HCT116 (cell line): Measurements from ENCODE around the gene SERPINI2. TPM values are rescaled to one million over a fixed set of nuclear protein-coding genes. Genes with fewer than 3 reads are reported as not detected.

ENCODE experiments used
- ATAC-seq: fragments of 200-7000 bp; cut with Tn5 transposase; 2 replicates; pipeline ENCODE4 v1.9.1; 2020; ENCODE audit warnings: mild to moderate bottlenecking, moderate library complexity
- BruUV-seq: library from RNA; stranded (reverse); fragments of 400-500 nt; replicated peaks from 2 replicates; lab custom pipeline; 2021; lab: Mats Ljungman, UMichigan
- CTCF ChIA-PET: fragments of 300-600 bp; sonication (Branson Sonifier 250); formaldehyde crosslinking; loops from one replicate; lab custom pipeline; 2021; ENCODE audit warnings: antibody characterized with exemption; lab: Charles Lee
- POLR2A ChIA-PET: fragments of 300-600, 350-600 bp; sonication (Branson Sonifier 250); formaldehyde crosslinking; loops from one replicate; lab custom pipeline; 2021; ENCODE audit warnings: antibody characterized with exemption; lab: Charles Lee
- RAD21 ChIA-PET, 2 experiments: fragments of 300-600 bp; sonication (Branson Sonifier 250); formaldehyde crosslinking; loops; one replicate each; lab custom pipeline; 2023; ENCODE audit warnings: low total read pairs in 2 of 2; ENCODE audit not compliant: uncharacterized antibody in 2 of 2, unreplicated experiment in 2 of 2, low non-redundant PET in 1 of 2; lab: Charles Lee
- DNase-seq: peaks from one replicate; pipeline ENCODE4 v3.0.0-alpha.2; 2010; ENCODE audit warnings: low read depth, low spot score
- H2AFZ ChIP-seq: fragments of 200-600 bp; shearing (Covaris generic), sonication (generic); 2 replicates; pipeline ENCODE4 v1.6.1; 2017; ENCODE audit warnings: low read depth, mixed run types, mixed read lengths, antibody characterized with exemption, low read length; ENCODE audit not compliant: poor library complexity, severe bottlenecking
- H3K27ac ChIP-seq: 2 replicates; pipeline ENCODE4 v1.5.1; 2012; ENCODE audit warnings: low read depth, low read length
- H3K27me3 ChIP-seq: fragments of 200-600 bp; sonication (generic); 2 replicates; pipeline ENCODE4 v1.6.1; 2016; ENCODE audit warnings: mixed run types, low read length, mixed read lengths; ENCODE audit not compliant: insufficient read depth
- H3K36me3 ChIP-seq, 2 experiments: fragments of 200-500 bp in 1 of 2; fragments of 200-600 bp in 1 of 2; sonication (Bioruptor generic) in 1 of 2; sonication (generic) in 1 of 2; 2 replicates each; pipeline versions ENCODE4 v1.5.1 to v1.6.1; 2014 to 2016; ENCODE audit warnings: low read length in 2 of 2, inconsistent platforms in 1 of 2, mixed read lengths in 1 of 2, mixed run types in 1 of 2; ENCODE audit not compliant: insufficient read depth in 2 of 2, control insufficient read depth in 1 of 2
- H3K4me1 ChIP-seq, 2 experiments: fragments of 200-600 bp in 1 of 2; sonication (generic) in 1 of 2; 2 replicates each; pipeline versions ENCODE4 v1.5.1 to v1.6.1; 2012 to 2017; ENCODE audit warnings: low read length in 2 of 2, inconsistent platforms in 1 of 2, mild to moderate bottlenecking in 1 of 2, mixed read lengths in 1 of 2, mixed run types in 1 of 2, moderate library complexity in 1 of 2; ENCODE audit not compliant: insufficient read depth in 2 of 2, control insufficient read depth in 1 of 2
- H3K4me2 ChIP-seq: fragments of 200-600 bp; sonication (generic); 2 replicates; pipeline ENCODE4 v1.6.1; 2017; ENCODE audit warnings: mixed run types, low read length, mixed read lengths
- H3K4me3 ChIP-seq, 2 experiments: fragments of 200-600 bp in 1 of 2; sonication (generic) in 1 of 2; replicated peaks in 1 of 2; 2 replicates each; pipeline ENCODE4 v1.5.1; 2011 to 2016; ENCODE audit warnings: low read length in 2 of 2, control low read depth in 1 of 2, low read depth in 1 of 2, mild to moderate bottlenecking in 1 of 2, mixed read lengths in 1 of 2, mixed run types in 1 of 2
- H3K79me2 ChIP-seq: fragments of 200-600 bp; sonication (generic); 2 replicates; pipeline ENCODE4 v1.6.1; 2017; ENCODE audit warnings: mild to moderate bottlenecking, mixed run types, low read length, moderate library complexity, mixed read lengths; ENCODE audit not compliant: insufficient read depth
- H3K9ac ChIP-seq: fragments of 200-600 bp; sonication (generic); 2 replicates; pipeline ENCODE4 v1.6.1; 2016; ENCODE audit warnings: low read length, mixed read lengths
- H3K9me2 ChIP-seq: fragments of 200-600 bp; sonication (generic), shearing (Covaris generic); 2 replicates; pipeline ENCODE4 v1.6.1; 2017; ENCODE audit warnings: mixed run types, mild to moderate bottlenecking, moderate library complexity; ENCODE audit not compliant: insufficient read depth
- H3K9me3 ChIP-seq, 2 experiments: fragments of 200-500 bp in 1 of 2; fragments of 200-600 bp in 1 of 2; sonication (Bioruptor generic) in 1 of 2; sonication (generic) in 1 of 2; 2 replicates each; pipeline ENCODE4 v1.6.1; 2014 to 2017; ENCODE audit warnings: low read length in 2 of 2, mixed read lengths in 2 of 2, inconsistent platforms in 1 of 2, low read depth in 1 of 2, mild to moderate bottlenecking in 1 of 2, mixed run types in 1 of 2, moderate library complexity in 1 of 2; ENCODE audit not compliant: control insufficient read depth in 1 of 2, insufficient read depth in 1 of 2
- H4K20me1 ChIP-seq: fragments of 200-600 bp; sonication (generic), shearing (Covaris generic); 2 replicates; pipeline ENCODE4 v1.6.1; 2017; ENCODE audit warnings: mixed run types, mild to moderate bottlenecking, moderate library complexity; ENCODE audit not compliant: insufficient read depth
- CBX3 ChIP-seq: IDR thresholded peaks from 2 replicates; pipeline ENCODE4 v1.6.1; 2012; ENCODE audit warnings: low read depth
- CEBPB ChIP-seq: IDR thresholded peaks from 2 replicates; pipeline ENCODE4 v1.6.1; 2012; ENCODE audit warnings: low read depth
- ELF1 ChIP-seq: IDR thresholded peaks from 2 replicates; pipeline ENCODE4 v1.6.1; 2012; ENCODE audit warnings: low read depth, borderline replicate concordance
- EZH2 ChIP-seq: fragments of 200-600 bp; sonication (generic); IDR thresholded peaks from 2 replicates; pipeline ENCODE4 v1.6.1; 2017; ENCODE audit warnings: antibody characterized with exemption, mixed run types
- JUND ChIP-seq: IDR thresholded peaks from 2 replicates; pipeline ENCODE4 v1.6.1; 2012
- RAD21 ChIP-seq: IDR thresholded peaks from 2 replicates; pipeline ENCODE4 v1.6.1; 2012; ENCODE audit warnings: low read depth, mild to moderate bottlenecking
- REST ChIP-seq: IDR thresholded peaks from 2 replicates; pipeline ENCODE4 v1.6.1; 2012; ENCODE audit warnings: low read depth
- SIN3A ChIP-seq: IDR thresholded peaks from 2 replicates; pipeline ENCODE4 v1.6.1; 2012; ENCODE audit warnings: low read depth
- SP1 ChIP-seq: IDR thresholded peaks from 2 replicates; pipeline ENCODE4 v1.6.1; 2012; ENCODE audit warnings: low read depth
- SRF ChIP-seq: IDR thresholded peaks from 2 replicates; pipeline ENCODE4 v1.6.1; 2012; ENCODE audit warnings: low read depth
- TCF7L2 ChIP-seq: IDR thresholded peaks from 2 replicates; pipeline ENCODE4 v1.7.0; 2011; ENCODE audit warnings: borderline replicate concordance, inconsistent platforms; ENCODE audit not compliant: insufficient read depth, insufficient read length; ENCODE audit errors: extremely low read depth
- intact Hi-C: fragments of 100-400 bp; cut with micrococcal nuclease; formaldehyde crosslinking; loops from 2 replicates; pipeline ENCODE4 v1.10.0; 2022
- total RNA-seq: library from RNA; stranded (reverse); gene quantifications from one replicate; pipeline ENCODE4 v1.2.1, GENCODE V29; 2021; ENCODE audit not compliant: unreplicated experiment
- TF ChIP-seq, protein P1 (sequence below): IDR thresholded peaks from 2 replicates; pipeline ENCODE4 v1.6.1; 2011; ENCODE audit warnings: mild to moderate bottlenecking, low read length, moderate library complexity; ENCODE audit not compliant: insufficient replicate concordance; ENCODE audit errors: extremely low read depth
- TF ChIP-seq, protein P2 (sequence below): IDR thresholded peaks from 2 replicates; pipeline ENCODE4 v1.6.1; 2012

The SERPINI2 gene
- total RNA-seq, 1 experiment from 2014 or later, result 0.27 TPM

- Histone ChIP-seq H2AFZ (no peak overlapping the region), H3K4me1 (no peaks in the 10 kb centered on the region), H3K27me3 (no peaks in the 10 kb centered on the region), H3K4me2 (no peak overlapping the region), H3K27ac (no peak overlapping the region), H3K9ac (no peak overlapping the region), H3K79me2 (no peaks in the 10 kb centered on the region), H3K36me3 (no peaks in the 10 kb centered on the region), H3K4me3 (no peak overlapping the region), H3K9me3 (no peaks in the 10 kb centered on the region), H4K20me1 (no peaks in the 10 kb centered on the region), H3K9me2 (no peaks in the 10 kb centered on the region)
- CTCF ChIA-PET, result no interaction called here
- no TSS peak for BruUV-seq
- TF ChIP-seq, protein P1, sequence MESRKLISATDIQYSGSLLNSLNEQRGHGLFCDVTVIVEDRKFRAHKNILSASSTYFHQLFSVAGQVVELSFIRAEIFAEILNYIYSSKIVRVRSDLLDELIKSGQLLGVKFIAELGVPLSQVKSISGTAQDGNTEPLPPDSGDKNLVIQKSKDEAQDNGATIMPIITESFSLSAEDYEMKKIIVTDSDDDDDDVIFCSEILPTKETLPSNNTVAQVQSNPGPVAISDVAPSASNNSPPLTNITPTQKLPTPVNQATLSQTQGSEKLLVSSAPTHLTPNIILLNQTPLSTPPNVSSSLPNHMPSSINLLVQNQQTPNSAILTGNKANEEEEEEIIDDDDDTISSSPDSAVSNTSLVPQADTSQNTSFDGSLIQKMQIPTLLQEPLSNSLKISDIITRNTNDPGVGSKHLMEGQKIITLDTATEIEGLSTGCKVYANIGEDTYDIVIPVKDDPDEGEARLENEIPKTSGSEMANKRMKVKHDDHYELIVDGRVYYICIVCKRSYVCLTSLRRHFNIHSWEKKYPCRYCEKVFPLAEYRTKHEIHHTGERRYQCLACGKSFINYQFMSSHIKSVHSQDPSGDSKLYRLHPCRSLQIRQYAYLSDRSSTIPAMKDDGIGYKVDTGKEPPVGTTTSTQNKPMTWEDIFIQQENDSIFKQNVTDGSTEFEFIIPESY, result no peak
- no peak for TF ChIP-seq SIN3A
- no peak for TF ChIP-seq RAD21
- no peak for TF ChIP-seq SP1
- TF ChIP-seq EZH2, result no peak
- TF ChIP-seq REST, result no peak
- TF ChIP-seq ELF1, result no peak
- TF ChIP-seq CEBPB, result no peak
- no peak for TF ChIP-seq TCF7L2
- no peak for TF ChIP-seq SRF
- TF ChIP-seq CBX3, result no peak
- no peak for TF ChIP-seq JUND
- TF ChIP-seq, protein P2, sequence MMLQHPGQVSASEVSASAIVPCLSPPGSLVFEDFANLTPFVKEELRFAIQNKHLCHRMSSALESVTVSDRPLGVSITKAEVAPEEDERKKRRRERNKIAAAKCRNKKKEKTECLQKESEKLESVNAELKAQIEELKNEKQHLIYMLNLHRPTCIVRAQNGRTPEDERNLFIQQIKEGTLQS, result no peak
- intact Hi-C loops, result no loop called here
- POLR2A ChIA-PET, result no interaction called here
- RAD21 ChIA-PET, result no interaction called here
- ATAC-seq (no peak), DNase-seq (no peak)
Measured at GRCh38 chr3:167450195-167450594, 23.6 kb downstream of the SERPINI2 start.
